Testis (tissue), 2 donors: ENCODE data around the gene MAST3.

Experiments
- POLR2A ChIP-seq: fragments of 450-650 bp; IDR thresholded peaks from one replicate; pipeline ENCODE4 v1.6.1; 2017; ENCODE audit warnings: antibody characterized with exemption, mild to moderate bottlenecking, moderate library complexity
- TF ChIP-seq, protein P1 (sequence below), 3 experiments: fragments of 450-650 bp in 2 of 3; fragments of 200-600 bp in 1 of 3; sonication (generic) in 1 of 3; IDR thresholded peaks; one replicate each; pipeline ENCODE4 v1.5.1; 2016 to 2019; ENCODE audit warnings: antibody characterized with exemption in 3 of 3, mild to moderate bottlenecking in 2 of 3, moderate library complexity in 1 of 3

DNA sequence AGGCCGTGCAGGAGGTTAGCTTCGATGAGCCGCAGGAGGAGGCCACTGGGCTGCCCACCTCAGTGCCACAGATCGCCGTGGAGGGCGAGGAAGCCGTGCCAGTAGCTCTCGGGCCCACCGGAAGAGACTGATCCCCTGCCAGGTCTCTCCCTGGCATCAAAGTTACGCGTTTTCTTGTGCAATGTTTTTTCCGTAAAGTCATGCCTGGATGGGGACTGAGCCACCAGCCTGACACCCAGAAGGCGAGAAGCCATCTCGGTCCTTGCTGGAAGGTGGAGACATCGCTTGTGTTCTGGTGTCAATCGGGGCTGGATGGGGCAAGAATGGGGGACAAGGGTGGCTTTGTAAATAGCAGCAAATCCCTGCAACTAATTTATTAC, 52.0 kb downstream of the MAST3 start:
- TF ChIP-seq, protein P1, sequence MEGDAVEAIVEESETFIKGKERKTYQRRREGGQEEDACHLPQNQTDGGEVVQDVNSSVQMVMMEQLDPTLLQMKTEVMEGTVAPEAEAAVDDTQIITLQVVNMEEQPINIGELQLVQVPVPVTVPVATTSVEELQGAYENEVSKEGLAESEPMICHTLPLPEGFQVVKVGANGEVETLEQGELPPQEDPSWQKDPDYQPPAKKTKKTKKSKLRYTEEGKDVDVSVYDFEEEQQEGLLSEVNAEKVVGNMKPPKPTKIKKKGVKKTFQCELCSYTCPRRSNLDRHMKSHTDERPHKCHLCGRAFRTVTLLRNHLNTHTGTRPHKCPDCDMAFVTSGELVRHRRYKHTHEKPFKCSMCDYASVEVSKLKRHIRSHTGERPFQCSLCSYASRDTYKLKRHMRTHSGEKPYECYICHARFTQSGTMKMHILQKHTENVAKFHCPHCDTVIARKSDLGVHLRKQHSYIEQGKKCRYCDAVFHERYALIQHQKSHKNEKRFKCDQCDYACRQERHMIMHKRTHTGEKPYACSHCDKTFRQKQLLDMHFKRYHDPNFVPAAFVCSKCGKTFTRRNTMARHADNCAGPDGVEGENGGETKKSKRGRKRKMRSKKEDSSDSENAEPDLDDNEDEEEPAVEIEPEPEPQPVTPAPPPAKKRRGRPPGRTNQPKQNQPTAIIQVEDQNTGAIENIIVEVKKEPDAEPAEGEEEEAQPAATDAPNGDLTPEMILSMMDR (IDR thresholded peaks at IDR 0.05), result no peak
- no peak for TF ChIP-seq POLR2A
